Erythroblast (primary cell): ENCODE results near the gene CEACAM6.

ENCODE experiments used
- GATA1 ChIP-seq: IDR thresholded peaks from 2 replicates; pipeline ENCODE4 v1.6.1; 2011; ENCODE audit warnings: low read depth, mild to moderate bottlenecking, control low read depth, low read length, moderate library complexity
- POLR2A ChIP-seq: IDR thresholded peaks from 2 replicates; pipeline ENCODE4 v1.6.1; 2011; ENCODE audit warnings: mild to moderate bottlenecking, low read length

GRCh38 chr19:41785653-41786052 is 30.3 kb downstream of the CEACAM6 start:
- TF ChIP-seq POLR2A, result no peak
- no peak for TF ChIP-seq GATA1
